Heart right ventricle (tissue), 16 donors: ENCODE results near the gene SKAP2. TPM values are rescaled to one million over a fixed set of nuclear protein-coding genes. Genes with fewer than 3 reads are reported as not detected.

Experiments used
- ATAC-seq, 8 donors: fragments of 200-7000 bp; cut with Tn5 transposase; one replicate each; pipeline ENCODE4 v1.9.1; 2020; ENCODE audit warnings: mild to moderate bottlenecking in 8 of 8, moderate library complexity in 8 of 8, moderate number of reproducible peaks in 1 of 8
- DNase-seq, 2 donors: peaks; one replicate each; pipeline ENCODE4 v3.0.0-alpha.2; 2020
- H3K27ac ChIP-seq, 10 donors: fragments of 200-600 bp; sonication (generic) in 2 of 10; one replicate each; pipeline versions ENCODE4 v1.5.0 to v1.8.0; 2020 to 2022; ENCODE audit warnings: mild to moderate bottlenecking in 3 of 10
- H3K27me3 ChIP-seq, 7 donors: fragments of 200-600 bp; one replicate each; pipeline ENCODE4 v1.8.0; 2021 to 2022; ENCODE audit warnings: mild to moderate bottlenecking in 2 of 7
- H3K36me3 ChIP-seq, 9 donors: fragments of 200-600 bp; sonication (generic) in 1 of 9; one replicate each; pipeline versions ENCODE4 v1.5.0 to v1.8.0; 2020 to 2022; ENCODE audit warnings: mild to moderate bottlenecking in 2 of 9
- H3K4me1 ChIP-seq, 9 donors: fragments of 200-600 bp; sonication (generic) in 1 of 9; one replicate each; pipeline versions ENCODE4 v1.5.0 to v1.8.0; 2020 to 2022; ENCODE audit warnings: mild to moderate bottlenecking in 4 of 9
- H3K4me3 ChIP-seq, 10 donors: fragments of 200-600 bp; sonication (generic) in 2 of 10; one replicate each; pipeline versions ENCODE4 v1.5.0 to v1.8.0; 2020 to 2022; ENCODE audit warnings: mild to moderate bottlenecking in 7 of 10, moderate library complexity in 2 of 10
- H3K9me3 ChIP-seq, 11 donors: fragments of 200-600 bp in 10 of 11; sonication (generic) in 2 of 11; one replicate each; pipeline versions ENCODE4 v1.5.0 to v1.8.0; 2013 to 2022; ENCODE audit warnings: mild to moderate bottlenecking in 2 of 11, control low read depth in 1 of 11, moderate library complexity in 1 of 11
- CTCF ChIP-seq, 9 donors: fragments of 200-600 bp; sonication (generic) in 2 of 9; IDR thresholded peaks; one replicate each; pipeline versions ENCODE4 v1.5.0 to v1.8.0; 2021 to 2022; ENCODE audit warnings: antibody characterized with exemption in 9 of 9, mild to moderate bottlenecking in 5 of 9, moderate library complexity in 1 of 9
- WGBS, 2 donors: extraction: QIAGEN DNeasy Blood & Tissue Kit; methylation state at CpG; one replicate each; pipeline ENCODE4 v1.1.7; 2013; ENCODE audit warnings: inconsistent platforms in 1 of 2; 5-methylcytosine and 5-hydroxymethylcytosine counted together
- intact Hi-C, 10 donors: fragments of 100-400 bp; cut with DNase I; formaldehyde crosslinking; loops; one replicate each; pipeline versions ENCODE4 v1.11.1 to v1.14.2; 2022
- polyA plus RNA-seq, 2 donors: library from polyadenylated mRNA; stranded (reverse); fragments of 200-250 nt; gene quantifications; one replicate each; pipeline ENCODE4 v1.2.3, GENCODE V29; 2013
- total RNA-seq, 10 donors: library from RNA; stranded (reverse); fragmentation: NEBNext Ultra II Directional in 3 of 10; extraction: Animal tissue kit (Norgen Biotek cat#: 25700) in 3 of 10; gene quantifications; one replicate each; pipeline versions ENCODE4 v1.2.1 to v1.2.4, GENCODE V29; 2021 to 2023
- donor health status: Arrhythmogenic right ventricular cardiomyopathy.
- donor health status: ischemic (EF 13 %, LVEDD 7.1; RV severe dilation, severe dysfunction).
- donor health status: healthy with polysubstance abuse.
- donor health status: DM: no; HTN: yes; CAD: no.
- donor health status: DM: no; HTN: no; CAD: no.
- donor health status: ischemic (EF 25% LVEDD 6.9; RV normal size, moderate dysfunction).
- donor health status: ischemic (EF 25% LVEDD 5.7; RV mildly dilated, moderate dysfunction).
- donor health status: healthy.
- donor health status: DM: yes; HTN: yes; CAD: no.
- donor health status: Ischemic cardiomyopathy.
- donor health status: ischemic (EF 35%, LVEDD 5.7; RV mildly dilated, moderate dysfunction).
- donor health status: nonischemic (EF 11% LVEDD 7.7; RV severe dilation, severe dysfunction).
- donor health status: DM: yes; HTN: yes; CAD: no.
- donor health status: PGD.
- donor health status: ischemic (EF 29% LVEDD 5.4; RV normal size, mild dysfunction).
- donor health status: nonischemic (EF 23%, LVEDD 6.1; RV moderate dilation, normal function).

Gene SKAP2
- total and polyA plus RNA-seq, 12 donors, result 1.9 to 12.3 (median 4.6) TPM

DNA sequence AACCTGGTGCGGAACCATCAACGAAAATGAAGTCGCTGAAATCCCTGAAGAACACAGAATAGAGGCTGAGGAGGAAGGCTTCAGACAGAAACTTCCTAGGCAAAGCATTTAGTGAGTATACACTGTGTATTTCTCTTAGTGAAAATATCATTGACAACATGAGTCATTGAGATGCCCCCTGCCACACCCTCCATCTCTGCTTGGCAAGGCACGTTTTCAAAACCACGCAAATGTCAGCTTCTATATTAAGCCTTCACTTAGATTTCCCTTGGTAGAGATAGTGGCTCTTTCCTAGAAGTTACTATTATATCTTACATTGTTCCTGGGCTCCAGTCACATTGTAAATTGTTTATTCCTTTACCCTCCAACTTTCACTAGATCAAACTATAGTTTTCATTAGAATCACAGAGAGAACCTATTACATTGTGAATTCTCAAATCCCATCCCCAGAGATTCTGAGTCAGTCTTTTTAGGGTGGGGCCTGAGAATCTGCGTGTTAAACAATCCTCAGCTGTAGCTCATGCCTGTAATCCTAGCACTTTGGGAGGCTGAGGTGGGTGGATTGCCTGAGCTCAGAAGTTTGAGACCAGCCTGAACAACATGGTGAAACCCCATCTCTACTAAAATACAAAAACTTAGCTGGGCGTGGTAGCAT lies 4.6 kb upstream of the SKAP2 start:
- no peak for TF ChIP-seq CTCF (IDR thresholded peaks at IDR 0.05)
- no peak overlapping the region for H3K27ac ChIP-seq
- WGBS, 2 donors, result 78 to 81% methylated on average over 7 of the region's 7 CpGs
- DNase-seq, result no peak
- intact Hi-C loops, result no loop called here
- H3K4me1 ChIP-seq, result peaks cover 0 to 7% (median 0%) of the 10 kb centered on the region in 9 donors
- no peaks in the 10 kb centered on the region for H3K9me3 ChIP-seq
- ATAC-seq, result no peak
- no peaks in the 10 kb centered on the region for H3K36me3 ChIP-seq
- H3K27me3 ChIP-seq, result peaks cover 0 to 92% (median 46%) of the 10 kb centered on the region in 7 donors
- H3K4me3 ChIP-seq, result no peak overlapping the region

DNA sequence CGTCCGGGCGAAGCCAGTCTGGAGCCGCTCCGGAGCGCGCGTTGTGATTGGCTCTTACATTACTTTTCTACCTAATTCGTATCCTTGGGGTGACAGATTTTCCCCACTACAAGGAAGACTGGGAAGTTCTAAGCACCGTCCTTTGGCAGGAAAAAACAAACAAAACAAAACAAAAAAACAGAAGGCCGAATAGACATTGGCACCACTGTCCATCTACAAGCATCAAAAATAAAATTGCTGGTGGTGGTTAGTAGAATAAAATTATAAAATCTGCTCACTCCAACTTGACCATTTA lies 651 bp upstream of the SKAP2 start:
- intact Hi-C loops, result no loop called here
- H3K4me1 ChIP-seq, result peaks cover 0 to 27% (median 0%) of the 10 kb centered on the region in 9 donors
- H3K36me3 ChIP-seq, result no peaks in the 10 kb centered on the region
- H3K27me3 ChIP-seq, result peaks cover 0 to 98% (median 60%) of the 10 kb centered on the region in 7 donors
- 7 to 8% methylated on average over 11 of the region's 11 CpGs for WGBS, 2 donors
- H3K27ac ChIP-seq, result peak overlapping the region in 9 of 10 donors; percentile 33 to 97 (median 71)
- ATAC-seq (peak; percentile 41 to 68 (median 62)), DNase-seq (peak in 1 of 2 donors; percentile 47)
- H3K4me3 ChIP-seq, result peak overlapping the region in 9 of 10 donors; percentile 47 to 80 (median 64)
- no peak for TF ChIP-seq CTCF (IDR thresholded peaks at IDR 0.05)
- no peaks in the 10 kb centered on the region for H3K9me3 ChIP-seq

DNA sequence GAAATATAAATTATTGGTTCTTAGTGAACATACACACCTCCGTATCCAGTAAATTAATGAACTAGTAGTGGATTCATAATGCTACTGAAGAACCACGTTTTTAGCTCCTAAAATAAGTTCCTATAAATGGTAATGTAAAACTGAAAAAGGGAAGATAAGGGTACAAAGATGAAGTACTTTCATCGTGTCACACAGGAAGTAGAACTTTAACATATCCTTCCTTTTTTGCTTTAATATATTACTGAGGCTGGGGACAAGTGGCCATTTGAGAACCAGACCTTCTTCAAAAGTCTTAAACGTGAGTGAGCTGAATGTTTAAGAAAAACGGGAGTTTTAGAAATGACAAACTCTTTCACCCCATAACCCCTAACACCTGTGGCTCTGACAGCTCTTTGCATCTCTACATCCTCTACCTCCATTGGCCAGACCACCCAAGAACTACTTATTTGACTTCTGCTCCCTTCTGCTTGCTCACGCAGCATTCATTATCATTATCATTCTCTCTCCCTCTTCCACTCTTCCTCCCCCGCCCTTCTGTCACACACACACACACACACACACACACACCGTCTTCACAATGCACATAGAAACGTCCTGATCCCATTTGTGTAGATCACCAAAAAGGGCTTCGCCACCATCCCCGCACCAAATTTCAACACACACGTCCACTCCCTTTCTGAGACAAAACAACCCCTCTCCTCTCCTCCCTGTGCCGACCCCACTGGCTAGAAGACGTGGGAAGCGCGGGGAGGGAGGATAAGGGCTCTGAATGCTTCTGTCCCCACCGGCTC lies 677 bp downstream of the SKAP2 start:
- peaks cover 0 to 27% (median 0%) of the 10 kb centered on the region in 9 donors for H3K4me1 ChIP-seq
- peak in 1 of 2 donors; percentile 7 for DNase-seq
- WGBS, 2 donors, result 5 to 8% methylated on average over 17 of the region's 17 CpGs

More for the DNA sequence above, 677 bp downstream of the SKAP2 start:
- ATAC-seq, result peak in 4 of 8 donors; percentile 3 to 15 (median 10)
- intact Hi-C loops, result no loop called here
- Histone ChIP-seq H3K27ac (peak overlapping the region in 9 of 10 donors; percentile 75 to 97 (median 79)), H3K27me3 (peaks cover 0 to 98% (median 54%) of the 10 kb centered on the region in 7 donors), H3K36me3 (no peaks in the 10 kb centered on the region), H3K4me3 (peak overlapping the region; percentile 47 to 80 (median 66)), H3K9me3 (no peaks in the 10 kb centered on the region)
- TF ChIP-seq CTCF (IDR thresholded peaks at IDR 0.05), result no peak
